Central memory CD4-positive, alpha-beta T cell (primary cell): Measurements from ENCODE around the gene PCDHB2.
"Not testable (repeated sequence)": the region's sequence is repeated elsewhere in the genome, so short reads cannot be mapped to it uniquely, and the experiment has no call there.

Source experiments
- DNase-seq: peaks from one replicate; pipeline ENCODE4 v3.0.0; 2022

PCDHB2 gene

DNA sequence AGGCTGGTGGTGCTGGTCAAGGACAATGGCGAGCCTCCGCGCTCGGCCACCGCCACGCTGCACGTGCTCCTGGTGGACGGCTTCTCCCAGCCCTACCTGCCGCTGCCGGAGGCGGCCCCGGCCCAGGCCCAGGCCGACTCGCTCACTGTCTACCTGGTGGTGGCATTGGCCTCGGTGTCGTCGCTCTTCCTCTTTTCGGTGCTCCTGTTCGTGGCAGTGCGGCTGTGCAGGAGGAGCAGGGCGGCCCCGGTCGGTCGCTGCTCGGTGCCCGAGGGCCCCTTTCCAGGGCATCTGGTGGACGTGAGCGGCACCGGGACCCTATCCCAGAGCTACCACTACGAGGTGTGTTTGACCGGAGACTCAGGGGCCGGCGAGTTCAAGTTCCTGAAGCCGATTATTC lies 42.9 kb downstream of the PCDHB2 start:
- not testable (repeated sequence) for DNase-seq
